Caco-2 (cell line): ENCODE results near the gene H19. TPM values are rescaled to one million over a fixed set of nuclear protein-coding genes. Genes with fewer than 3 reads are reported as not detected.

ENCODE experiments used
- BruUV-seq: library from RNA; stranded (reverse); fragments of 400-500 nt; replicated peaks from 2 replicates; lab custom pipeline; 2021; lab: Mats Ljungman, UMichigan
- CTCF ChIA-PET: fragments of 300-600 bp; sonication (Branson Sonifier 250); formaldehyde crosslinking; loops from one replicate; lab custom pipeline; 2022; ENCODE audit warnings: antibody characterized with exemption; lab: Charles Lee
- POLR2A ChIA-PET: fragments of 300-600 bp; sonication (Branson Sonifier 250); formaldehyde crosslinking; loops from one replicate; lab custom pipeline; 2022; ENCODE audit warnings: antibody characterized with exemption; lab: Charles Lee
- DNase-seq, 2 experiments: peaks; one replicate each; pipeline versions ENCODE4 v3.0.0 to v3.0.0-alpha.2; 2020 to 2022
- H3K27me3 ChIP-seq: replicated peaks from 2 replicates; pipeline ENCODE4 v1.6.0; 2011; ENCODE audit warnings: low read length; ENCODE audit not compliant: control insufficient read depth, insufficient read depth
- H3K36me3 ChIP-seq: 2 replicates; pipeline ENCODE4 v1.5.1; 2011; ENCODE audit warnings: low read length; ENCODE audit not compliant: control insufficient read depth, insufficient read depth
- H3K4me1 ChIP-seq: fragments of 250-450 bp; sonication (Bioruptor Pico); 2 replicates; pipeline ENCODE4 v1.5.1; 2020; ENCODE audit warnings: mild to moderate bottlenecking
- H3K4me3 ChIP-seq: 2 replicates; pipeline ENCODE4 v1.5.1; 2011; ENCODE audit warnings: low read depth, mild to moderate bottlenecking, control low read depth, low read length
- H3K9me3 ChIP-seq: fragments of 250-450 bp; sonication (Bioruptor Pico); 2 replicates; pipeline ENCODE4 v1.5.1; 2020; ENCODE audit warnings: mild to moderate bottlenecking, moderate library complexity
- H3K27ac Mint-ChIP-seq: one replicate; pipeline ENCODE4 v1.8.0; 2022; ENCODE audit warnings: mixed read lengths; ENCODE audit not compliant: unreplicated experiment
- H3K27me3 Mint-ChIP-seq: one replicate; pipeline ENCODE4 v1.8.0; 2022; ENCODE audit warnings: mixed read lengths; ENCODE audit not compliant: insufficient read depth, unreplicated experiment
- H3K36me3 Mint-ChIP-seq: one replicate; pipeline ENCODE4 v1.8.0; 2022; ENCODE audit warnings: mild to moderate bottlenecking, mixed read lengths; ENCODE audit not compliant: insufficient read depth, unreplicated experiment
- H3K4me1 Mint-ChIP-seq: one replicate; pipeline ENCODE4 v1.8.0; 2022; ENCODE audit warnings: low read depth, mixed read lengths; ENCODE audit not compliant: unreplicated experiment
- H3K4me3 Mint-ChIP-seq: one replicate; pipeline ENCODE4 v1.8.0; 2022; ENCODE audit warnings: mild to moderate bottlenecking, moderate library complexity, mixed read lengths; ENCODE audit not compliant: unreplicated experiment
- H3K9me3 Mint-ChIP-seq: one replicate; pipeline ENCODE4 v1.8.0; 2022; ENCODE audit warnings: mixed read lengths; ENCODE audit not compliant: unreplicated experiment
- intact Hi-C: fragments of 100-400 bp; cut with micrococcal nuclease; formaldehyde crosslinking; loops from one replicate; pipeline ENCODE4 v1.10.0; 2022; ENCODE audit not compliant: unreplicated experiment
- total RNA-seq: library from RNA; stranded (reverse); gene quantifications from 2 replicates; pipeline ENCODE4 v1.2.3, GENCODE V29; 2022
- TF ChIP-seq, protein P1 (sequence below), 2 experiments: fragments of 200-600 bp in 1 of 2; IDR thresholded peaks; 1 replicate in 1 of 2; 2 replicates in 1 of 2; pipeline versions ENCODE4 v1.5.1 to v1.8.0; 2011 to 2022; ENCODE audit warnings: antibody characterized with exemption in 1 of 2, control low read depth in 1 of 2, inconsistent platforms in 1 of 2, low read depth in 1 of 2, low read length in 1 of 2, mild to moderate bottlenecking in 1 of 2, moderate library complexity in 1 of 2; ENCODE audit not compliant: insufficient read depth in 1 of 2, severe bottlenecking in 1 of 2, unreplicated experiment in 1 of 2

H19 gene
- total RNA-seq, 1 experiment from 2014 or later, result 1.5 TPM

GRCh38 chr11:2012440-2012839 lies 14.8 kb upstream of the H19 start:
- Mint-ChIP-seq H3K4me1 (no peaks in the 10 kb centered on the region), H3K4me3 (no peak overlapping the region), H3K27me3 (no peaks in the 10 kb centered on the region), H3K36me3 (no peaks in the 10 kb centered on the region), H3K27ac (no peak overlapping the region), H3K9me3 (no peaks in the 10 kb centered on the region)
- no peaks in the 10 kb centered on the region for H3K36me3 ChIP-seq
- CTCF ChIA-PET, result no interaction called here
- intact Hi-C loops, result no loop called here
- DNase-seq, result no peak
- H3K27me3 ChIP-seq, result no peaks in the 10 kb centered on the region
- no peaks in the 10 kb centered on the region for H3K9me3 ChIP-seq
- H3K4me3 ChIP-seq, result no peak overlapping the region
- no peaks in the 10 kb centered on the region for H3K4me1 ChIP-seq
- TF ChIP-seq, protein P1, sequence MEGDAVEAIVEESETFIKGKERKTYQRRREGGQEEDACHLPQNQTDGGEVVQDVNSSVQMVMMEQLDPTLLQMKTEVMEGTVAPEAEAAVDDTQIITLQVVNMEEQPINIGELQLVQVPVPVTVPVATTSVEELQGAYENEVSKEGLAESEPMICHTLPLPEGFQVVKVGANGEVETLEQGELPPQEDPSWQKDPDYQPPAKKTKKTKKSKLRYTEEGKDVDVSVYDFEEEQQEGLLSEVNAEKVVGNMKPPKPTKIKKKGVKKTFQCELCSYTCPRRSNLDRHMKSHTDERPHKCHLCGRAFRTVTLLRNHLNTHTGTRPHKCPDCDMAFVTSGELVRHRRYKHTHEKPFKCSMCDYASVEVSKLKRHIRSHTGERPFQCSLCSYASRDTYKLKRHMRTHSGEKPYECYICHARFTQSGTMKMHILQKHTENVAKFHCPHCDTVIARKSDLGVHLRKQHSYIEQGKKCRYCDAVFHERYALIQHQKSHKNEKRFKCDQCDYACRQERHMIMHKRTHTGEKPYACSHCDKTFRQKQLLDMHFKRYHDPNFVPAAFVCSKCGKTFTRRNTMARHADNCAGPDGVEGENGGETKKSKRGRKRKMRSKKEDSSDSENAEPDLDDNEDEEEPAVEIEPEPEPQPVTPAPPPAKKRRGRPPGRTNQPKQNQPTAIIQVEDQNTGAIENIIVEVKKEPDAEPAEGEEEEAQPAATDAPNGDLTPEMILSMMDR (IDR thresholded peaks at IDR 0.05; ENCODE audit: insufficient read depth in 1 of 2, low read depth in 1 of 2, low read length in 1 of 2, severe bottlenecking in 1 of 2, unreplicated experiment in 1 of 2), result no peak
- no TSS peak for BruUV-seq
- POLR2A ChIA-PET, result no interaction called here

DNA sequence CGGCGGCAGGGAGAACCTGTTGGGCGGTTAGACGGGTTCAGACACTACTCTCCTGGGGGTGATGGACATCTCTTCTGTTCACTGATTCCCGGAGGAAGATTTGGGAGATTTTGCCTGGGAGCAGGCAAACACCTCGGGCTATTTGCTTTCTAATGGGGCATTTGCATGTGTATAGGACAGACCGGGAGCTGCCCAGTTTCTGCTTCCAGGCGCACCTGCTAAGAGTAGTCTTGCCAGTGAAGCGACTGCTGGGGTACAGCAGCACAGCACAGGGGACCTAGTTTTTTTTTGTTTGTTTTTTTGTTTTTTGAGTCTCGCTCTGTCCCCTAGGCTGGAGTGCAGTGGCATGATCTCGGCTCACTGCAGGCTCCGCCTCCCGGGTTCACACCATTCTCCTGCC lies 6.8 kb upstream of the H19 start:
- Mint-ChIP-seq H3K4me1 (no peaks in the 10 kb centered on the region), H3K36me3 (no peaks in the 10 kb centered on the region), H3K4me3 (no peak overlapping the region), H3K27ac (no peak overlapping the region), H3K9me3 (no peaks in the 10 kb centered on the region), H3K27me3 (no peaks in the 10 kb centered on the region)
- no peaks in the 10 kb centered on the region for H3K36me3 ChIP-seq
- DNase-seq, result no peak
- ChIA-PET POLR2A (no interaction called here), CTCF (no interaction called here)
- TF ChIP-seq, protein P1 (IDR thresholded peaks at IDR 0.05; ENCODE audit: insufficient read depth in 1 of 2, low read depth in 1 of 2, low read length in 1 of 2, severe bottlenecking in 1 of 2, unreplicated experiment in 1 of 2), result no peak
- H3K9me3 ChIP-seq, result no peaks in the 10 kb centered on the region
- no peaks in the 10 kb centered on the region for H3K4me1 ChIP-seq
- BruUV-seq, result no TSS peak
- no peak overlapping the region for H3K4me3 ChIP-seq
- no peaks in the 10 kb centered on the region for H3K27me3 ChIP-seq
- intact Hi-C loops, result no loop called here

GRCh38 chr11:2002807-2003206 lies 5.2 kb upstream of the H19 start:
- intact Hi-C loops, result no loop called here
- H3K36me3 ChIP-seq, result no peaks in the 10 kb centered on the region
- ChIA-PET CTCF (no interaction called here), POLR2A (no interaction called here)
- Mint-ChIP-seq H3K36me3 (no peaks in the 10 kb centered on the region), H3K27ac (no peak overlapping the region), H3K27me3 (no peaks in the 10 kb centered on the region), H3K9me3 (no peaks in the 10 kb centered on the region), H3K4me3 (no peak overlapping the region), H3K4me1 (no peaks in the 10 kb centered on the region)
- TF ChIP-seq, protein P1 (IDR thresholded peaks at IDR 0.05; ENCODE audit: insufficient read depth in 1 of 2, low read depth in 1 of 2, low read length in 1 of 2, severe bottlenecking in 1 of 2, unreplicated experiment in 1 of 2), result no peak
- no TSS peak for BruUV-seq
- H3K27me3 ChIP-seq, result no peaks in the 10 kb centered on the region
- H3K4me1 ChIP-seq, result no peaks in the 10 kb centered on the region
- no peak for DNase-seq
- no peaks in the 10 kb centered on the region for H3K9me3 ChIP-seq
- H3K4me3 ChIP-seq, result no peak overlapping the region
